ENCODE data around the gene SIK2.

GRCh38 chr11:111696556-111696955 is 94.3 kb downstream of the SIK2 start:
- no peak for TF ChIP-seq ZNF644 (tag; IDR thresholded peaks at IDR 0.05; ENCODE audit: low read depth)
- no peak for TF ChIP-seq CTCF (IDR thresholded peaks at IDR 0.05 in 2 of 3, conservative IDR thresholded peaks at IDR 0.05 in 1 of 3; ENCODE audit: insufficient read depth in 2 of 3, low read depth in 1 of 3, low read length in 3 of 3)
- no peak for TF ChIP-seq MED1 (CRISPR knock-in tag; IDR thresholded peaks at IDR 0.05; ENCODE audit: borderline replicate concordance)
- TF ChIP-seq PML (IDR thresholded peaks at IDR 0.05; ENCODE audit: low read length) = no peak
